ENCODE data around the gene GLRA1.

The GLRA1 gene

GRCh38 chr5:151961557-151961956 lies 36.9 kb upstream of the GLRA1 start:
- no peak for DNase-seq (ENCODE audit: extremely low spot score)
- POLR2A ChIA-PET: no interaction called here
- CTCF ChIA-PET: no interaction called here
- TF ChIP-seq SP1 (IDR thresholded peaks at IDR 0.05) (no peak), ZNF384 (IDR thresholded peaks at IDR 0.05) (no peak), NFRKB (IDR thresholded peaks at IDR 0.05) (no peak), TARDBP (IDR thresholded peaks at IDR 0.05) (no peak), SUZ12 (IDR thresholded peaks at IDR 0.05) (no peak), FOXA1 (IDR thresholded peaks at IDR 0.05) (no peak), FOXM1 (IDR thresholded peaks at IDR 0.05; ENCODE audit: borderline replicate concordance) (no peak), L3MBTL2 (conservative IDR thresholded peaks at IDR 0.05) (no peak)

DNA sequence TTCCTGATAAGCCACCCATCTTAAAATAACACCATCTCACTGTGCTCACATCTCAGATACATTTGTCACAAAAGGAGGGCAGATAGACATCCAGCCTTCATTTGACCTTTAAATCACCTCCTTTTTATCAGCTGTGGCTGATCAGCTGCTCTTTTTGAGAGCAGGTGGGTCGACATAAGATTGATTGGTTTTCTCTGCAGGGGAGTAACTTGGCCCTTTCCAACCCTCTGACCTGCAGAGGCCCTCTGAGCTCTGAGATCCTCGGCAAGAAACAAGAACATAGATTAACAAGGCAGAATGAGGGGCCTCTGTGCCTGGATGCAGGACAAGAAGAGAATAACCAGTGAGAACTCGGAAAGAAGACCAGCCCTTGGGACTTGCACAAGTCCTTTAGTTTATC lies 33.5 kb upstream of the GLRA1 start:
- DNase-seq (ENCODE audit: extremely low spot score): no peak
- ChIA-PET POLR2A (no interaction called here), CTCF (no interaction called here)
- TF ChIP-seq CTBP1 (IDR thresholded peaks at IDR 0.05; ENCODE audit: borderline replicate concordance) (no peak), ZNF384 (IDR thresholded peaks at IDR 0.05) (no peak), HDGF (IDR thresholded peaks at IDR 0.05; ENCODE audit: borderline replicate concordance) (no peak), LEF1 (IDR thresholded peaks at IDR 0.05; ENCODE audit: borderline replicate concordance) (no peak), SP1 (IDR thresholded peaks at IDR 0.05) (no peak), NFRKB (IDR thresholded peaks at IDR 0.05) (no peak), FOXA1 (IDR thresholded peaks at IDR 0.05) (no peak)

GRCh38 chr5:151956725-151957124 lies 32.1 kb upstream of the GLRA1 start:
- TF ChIP-seq ZNF384 (IDR thresholded peaks at IDR 0.05) (no peak), SP1 (IDR thresholded peaks at IDR 0.05) (no peak), FOXK2 (IDR thresholded peaks at IDR 0.05) (no peak), LEF1 (IDR thresholded peaks at IDR 0.05; ENCODE audit: borderline replicate concordance) (no peak), BHLHE40 (IDR thresholded peaks at IDR 0.05; ENCODE audit: borderline replicate concordance) (no peak), FOXA1 (IDR thresholded peaks at IDR 0.05) (no peak), HDGF (IDR thresholded peaks at IDR 0.05; ENCODE audit: borderline replicate concordance) (no peak)
- TF ChIP-seq, protein P1, sequence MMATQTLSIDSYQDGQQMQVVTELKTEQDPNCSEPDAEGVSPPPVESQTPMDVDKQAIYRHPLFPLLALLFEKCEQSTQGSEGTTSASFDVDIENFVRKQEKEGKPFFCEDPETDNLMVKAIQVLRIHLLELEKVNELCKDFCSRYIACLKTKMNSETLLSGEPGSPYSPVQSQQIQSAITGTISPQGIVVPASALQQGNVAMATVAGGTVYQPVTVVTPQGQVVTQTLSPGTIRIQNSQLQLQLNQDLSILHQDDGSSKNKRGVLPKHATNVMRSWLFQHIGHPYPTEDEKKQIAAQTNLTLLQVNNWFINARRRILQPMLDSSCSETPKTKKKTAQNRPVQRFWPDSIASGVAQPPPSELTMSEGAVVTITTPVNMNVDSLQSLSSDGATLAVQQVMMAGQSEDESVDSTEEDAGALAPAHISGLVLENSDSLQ (IDR thresholded peaks at IDR 0.05): no peak
- POLR2A ChIA-PET: no interaction called here
- CTCF ChIA-PET: no interaction called here

DNA sequence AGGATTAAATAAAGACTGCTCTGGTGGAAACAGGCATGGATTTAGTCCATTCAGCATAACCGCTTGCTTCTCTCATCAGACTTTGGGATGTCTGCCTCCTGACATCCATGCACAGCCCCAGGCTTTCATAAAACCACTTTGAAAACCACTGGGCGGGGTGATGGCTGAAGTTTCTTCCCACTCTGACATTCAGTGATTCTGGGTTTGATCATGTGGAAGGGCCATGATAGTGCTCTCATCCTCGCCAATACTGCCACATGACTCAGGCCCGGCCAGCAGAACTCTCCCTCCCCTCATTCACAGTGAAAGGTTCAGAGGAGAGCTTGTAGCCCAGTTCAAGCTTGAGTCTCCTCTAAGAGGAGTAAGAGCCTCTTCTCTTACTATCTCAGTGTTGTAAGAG lies 29.6 kb upstream of the GLRA1 start:
- CTCF ChIA-PET: interaction anchor here (1.3 kb wide), 1 partner anchor 188 kb away, joined by 3 read pairs; no protein-coding TSS in a partner anchor

More at GRCh38 chr5:151956725-151957124, 32.1 kb upstream of the GLRA1 start:
- DNase-seq (ENCODE audit: extremely low spot score): no peak

DNA sequence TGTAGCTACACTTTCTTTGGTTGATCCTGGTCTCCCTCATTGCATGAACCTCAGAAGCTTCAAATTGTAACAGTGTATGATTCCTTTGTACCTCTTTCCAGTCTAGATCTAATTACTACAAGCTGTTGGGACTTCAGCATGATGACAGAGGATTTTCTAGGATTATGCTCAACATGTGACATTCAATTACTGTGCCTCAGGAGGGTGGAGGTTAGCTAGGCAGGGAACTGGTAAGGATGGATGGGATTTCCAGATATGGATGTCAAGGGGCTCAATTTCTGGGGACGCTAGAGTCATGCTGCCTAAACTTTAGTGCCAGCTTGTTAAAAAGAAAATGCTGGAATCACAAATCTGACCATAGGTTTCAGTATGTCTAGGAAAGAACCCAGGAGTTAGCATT lies 29.2 kb upstream of the GLRA1 start:
- ChIA-PET POLR2A (no interaction called here), CTCF (interaction anchor here (1.3 kb wide), 1 partner anchor 189 kb away, joined by 3 read pairs; no protein-coding TSS in a partner anchor)
- TF ChIP-seq BHLHE40 (IDR thresholded peaks at IDR 0.05; ENCODE audit: borderline replicate concordance): no peak
- TF ChIP-seq NFRKB (IDR thresholded peaks at IDR 0.05): no peak
- no peak for TF ChIP-seq TARDBP (IDR thresholded peaks at IDR 0.05)
- TF ChIP-seq LEF1 (IDR thresholded peaks at IDR 0.05; ENCODE audit: borderline replicate concordance): no peak
- DNase-seq (ENCODE audit: extremely low spot score): no peak

More for the DNA sequence above, 29.6 kb upstream of the GLRA1 start:
- TF ChIP-seq TARDBP (IDR thresholded peaks at IDR 0.05) (no peak), FOXM1 (IDR thresholded peaks at IDR 0.05; ENCODE audit: borderline replicate concordance) (no peak), FOXK2 (IDR thresholded peaks at IDR 0.05) (no peak), HDGF (IDR thresholded peaks at IDR 0.05; ENCODE audit: borderline replicate concordance) (no peak), SP1 (IDR thresholded peaks at IDR 0.05) (no peak), NFRKB (IDR thresholded peaks at IDR 0.05) (no peak), FOXA1 (IDR thresholded peaks at IDR 0.05) (no peak), ARNT (IDR thresholded peaks at IDR 0.05) (no peak), BHLHE40 (IDR thresholded peaks at IDR 0.05; ENCODE audit: borderline replicate concordance) (no peak), LEF1 (IDR thresholded peaks at IDR 0.05; ENCODE audit: borderline replicate concordance) (no peak), ELF4 (IDR thresholded peaks at IDR 0.05) (no peak), L3MBTL2 (conservative IDR thresholded peaks at IDR 0.05) (no peak), ZNF384 (IDR thresholded peaks at IDR 0.05) (no peak), SUZ12 (IDR thresholded peaks at IDR 0.05) (no peak), CTBP1 (IDR thresholded peaks at IDR 0.05; ENCODE audit: borderline replicate concordance) (no peak)
- TF ChIP-seq, protein P1 (IDR thresholded peaks at IDR 0.05): no peak
- POLR2A ChIA-PET: no interaction called here
- no peak for DNase-seq (ENCODE audit: extremely low spot score)

- no peak for DNase-seq (ENCODE audit: extremely low spot score)
- TF ChIP-seq, protein P1 (IDR thresholded peaks at IDR 0.05): no peak
- ChIA-PET CTCF (no interaction called here), POLR2A (no interaction called here)
These were observed 27.6 kb upstream of the GLRA1 start for GRCh38 chr5:151952238-151952637.

GRCh38 chr5:151950706-151951105 lies 26.1 kb upstream of the GLRA1 start:
- ChIA-PET POLR2A (no interaction called here), CTCF (no interaction called here)
- no peak for DNase-seq (ENCODE audit: extremely low spot score)
- TF ChIP-seq TARDBP (IDR thresholded peaks at IDR 0.05) (no peak), HDGF (IDR thresholded peaks at IDR 0.05; ENCODE audit: borderline replicate concordance) (no peak), FOXA1 (IDR thresholded peaks at IDR 0.05) (no peak), ELF4 (IDR thresholded peaks at IDR 0.05) (no peak), CTBP1 (IDR thresholded peaks at IDR 0.05; ENCODE audit: borderline replicate concordance) (no peak)

Measured in HEK293T (cell line).